Hepatocyte (in vitro differentiated cells): ENCODE data around the gene STK26. TPM values are rescaled to one million over a fixed set of nuclear protein-coding genes. Genes with fewer than 3 reads are reported as not detected.
"Not testable (repeated sequence)": the region's sequence is repeated elsewhere in the genome, so short reads cannot be mapped to it uniquely, and the experiment has no call there.

Experiments used
- DNase-seq: peaks from one replicate; pipeline ENCODE4 v3.0.0-alpha.2; 2016; ENCODE audit warnings: low spot score
- H2AFZ ChIP-seq: fragments of 200-600 bp; sonication (generic); 2 replicates; pipeline ENCODE4 v1.6.0; 2016; ENCODE audit warnings: antibody characterized with exemption, mild to moderate bottlenecking
- H3K27ac ChIP-seq: fragments of 200-600 bp; sonication (generic); 2 replicates; pipeline ENCODE4 v1.5.1; 2016; ENCODE audit warnings: mild to moderate bottlenecking
- H3K27me3 ChIP-seq: fragments of 200-600 bp; sonication (generic); 2 replicates; pipeline ENCODE4 v1.6.1; 2016
- H3K36me3 ChIP-seq: fragments of 200-600 bp; sonication (generic); replicated peaks from 2 replicates; pipeline ENCODE4 v1.5.1; 2016; ENCODE audit warnings: low read depth; ENCODE audit not compliant: insufficient read depth
- H3K4me1 ChIP-seq: fragments of 200-600 bp; sonication (generic); 2 replicates; pipeline ENCODE4 v1.5.1; 2016; ENCODE audit warnings: mild to moderate bottlenecking, moderate library complexity; ENCODE audit not compliant: insufficient read depth
- H3K4me2 ChIP-seq: fragments of 200-600 bp; sonication (generic); 2 replicates; pipeline ENCODE4 v1.6.0; 2016
- H3K4me3 ChIP-seq: fragments of 200-600 bp; sonication (generic); 2 replicates; pipeline ENCODE4 v1.5.1; 2016; ENCODE audit warnings: mild to moderate bottlenecking
- H3K79me2 ChIP-seq: fragments of 200-600 bp; sonication (generic); 2 replicates; pipeline ENCODE4 v1.6.0; 2017; ENCODE audit warnings: mild to moderate bottlenecking
- H3K9me2 ChIP-seq: fragments of 200-600 bp; sonication (generic); replicated peaks from 2 replicates; pipeline ENCODE4 v1.6.0; 2017; ENCODE audit warnings: mild to moderate bottlenecking; ENCODE audit not compliant: insufficient read depth
- H3K9me3 ChIP-seq: fragments of 200-600 bp; sonication (generic); 2 replicates; pipeline ENCODE4 v1.5.1; 2016; ENCODE audit warnings: low read depth, mild to moderate bottlenecking
- H4K20me1 ChIP-seq: fragments of 200-600 bp; sonication (generic); 2 replicates; pipeline ENCODE4 v1.6.0; 2016; ENCODE audit warnings: mild to moderate bottlenecking; ENCODE audit not compliant: insufficient read depth, poor library complexity, severe bottlenecking
- EZH2 ChIP-seq: fragments of 200-600 bp; sonication (generic); IDR thresholded peaks from 2 replicates; pipeline ENCODE4 v1.6.1; 2016; ENCODE audit warnings: antibody characterized with exemption, mild to moderate bottlenecking, borderline replicate concordance
- EZH2phosphoT487 ChIP-seq: fragments of 200-600 bp; sonication (generic); IDR thresholded peaks from one replicate; pipeline ENCODE4 v1.6.1; 2018; ENCODE audit warnings: antibody characterized with exemption, mild to moderate bottlenecking, low read depth, moderate library complexity; ENCODE audit not compliant: unreplicated experiment, severe bottlenecking
- WGBS: methylation state at CpG from one replicate; pipeline ENCODE4 v1.1.6; 2016; ENCODE audit warnings: low lambda C conversion rate; ENCODE audit errors: missing lambda C conversion rate; 5-methylcytosine and 5-hydroxymethylcytosine counted together
- polyA plus RNA-seq: library from polyadenylated mRNA; unstranded; fragments of >200 nt; fragmentation: Nextera tagmentation; extraction: Ambion mirVana; gene quantifications from 2 replicates; pipeline ENCODE4 v1.2.1, GENCODE V29; 2016
- total RNA-seq: library from RNA; depleted of rRNA; stranded (reverse); fragments of >200 nt; gene quantifications from 2 replicates; pipeline ENCODE4 v1.2.3, GENCODE V29; 2014
- TF ChIP-seq, protein P1 (sequence below): fragments of 200-600 bp; sonication (generic); IDR thresholded peaks from 2 replicates; pipeline ENCODE4 v1.5.1; 2016; ENCODE audit warnings: antibody characterized with exemption, mild to moderate bottlenecking; ENCODE audit not compliant: poor library complexity

The STK26 gene
- total and polyA plus RNA-seq, 2 experiments from 2014 or later, result 25.2 to 48.0 TPM

DNA sequence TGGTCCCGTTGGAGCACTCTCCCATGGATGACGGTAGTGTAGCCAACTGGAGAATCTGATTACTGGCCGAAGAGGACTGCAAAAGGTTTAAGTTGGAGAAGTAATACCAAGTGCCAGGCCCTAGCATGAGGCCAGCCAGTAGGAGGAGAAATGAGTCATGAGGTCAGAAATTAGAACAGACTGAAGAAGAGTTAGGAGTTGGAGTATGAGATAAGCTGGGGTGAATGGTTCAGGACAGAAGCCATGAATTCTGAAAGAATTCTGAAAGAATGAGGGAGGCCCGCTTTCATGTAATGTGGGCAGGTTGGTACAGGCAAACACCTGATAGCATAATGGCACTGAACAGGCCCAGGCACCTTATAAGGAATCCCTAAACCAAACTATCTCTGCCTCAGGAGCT, 18.4 kb upstream of the STK26 start:
- 51% methylated on average over 4 of the region's 4 CpGs for WGBS
- no peak overlapping the region for H2AFZ ChIP-seq

DNA sequence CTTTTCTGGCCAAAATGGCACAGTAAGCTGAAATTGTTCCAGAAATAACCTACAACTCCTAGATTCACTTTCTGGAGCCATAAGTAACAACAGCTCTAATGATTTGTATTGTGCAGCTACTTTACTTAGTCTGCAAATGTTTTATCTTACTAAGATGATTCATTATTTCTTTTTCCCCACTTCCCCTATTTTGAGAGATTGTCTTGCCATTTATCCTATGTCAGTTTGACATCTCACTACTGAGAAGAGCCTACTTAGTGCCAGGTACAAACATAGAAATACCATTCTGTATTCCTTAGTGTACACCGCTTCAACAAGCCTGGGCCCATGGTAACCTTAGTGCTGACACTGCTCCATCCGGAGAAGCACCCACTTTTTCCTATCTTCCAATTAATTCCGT, 13.8 kb upstream of the STK26 start:
- TF ChIP-seq EZH2phosphoT487 (no peak), EZH2 (no peak)
- TF ChIP-seq, protein P1, sequence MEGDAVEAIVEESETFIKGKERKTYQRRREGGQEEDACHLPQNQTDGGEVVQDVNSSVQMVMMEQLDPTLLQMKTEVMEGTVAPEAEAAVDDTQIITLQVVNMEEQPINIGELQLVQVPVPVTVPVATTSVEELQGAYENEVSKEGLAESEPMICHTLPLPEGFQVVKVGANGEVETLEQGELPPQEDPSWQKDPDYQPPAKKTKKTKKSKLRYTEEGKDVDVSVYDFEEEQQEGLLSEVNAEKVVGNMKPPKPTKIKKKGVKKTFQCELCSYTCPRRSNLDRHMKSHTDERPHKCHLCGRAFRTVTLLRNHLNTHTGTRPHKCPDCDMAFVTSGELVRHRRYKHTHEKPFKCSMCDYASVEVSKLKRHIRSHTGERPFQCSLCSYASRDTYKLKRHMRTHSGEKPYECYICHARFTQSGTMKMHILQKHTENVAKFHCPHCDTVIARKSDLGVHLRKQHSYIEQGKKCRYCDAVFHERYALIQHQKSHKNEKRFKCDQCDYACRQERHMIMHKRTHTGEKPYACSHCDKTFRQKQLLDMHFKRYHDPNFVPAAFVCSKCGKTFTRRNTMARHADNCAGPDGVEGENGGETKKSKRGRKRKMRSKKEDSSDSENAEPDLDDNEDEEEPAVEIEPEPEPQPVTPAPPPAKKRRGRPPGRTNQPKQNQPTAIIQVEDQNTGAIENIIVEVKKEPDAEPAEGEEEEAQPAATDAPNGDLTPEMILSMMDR, result no peak

More for the DNA sequence above, 18.4 kb upstream of the STK26 start:
- H3K9me2 ChIP-seq, result no peaks in the 10 kb centered on the region
- TF ChIP-seq EZH2phosphoT487, result no peak
- TF ChIP-seq EZH2, result no peak
- TF ChIP-seq, protein P1, result no peak
- no peaks in the 10 kb centered on the region for H3K27me3 ChIP-seq
- no peaks in the 10 kb centered on the region for H4K20me1 ChIP-seq
- no peaks in the 10 kb centered on the region for H3K9me3 ChIP-seq
- H3K36me3 ChIP-seq, result no peaks in the 10 kb centered on the region
- H3K79me2 ChIP-seq, result no peaks in the 10 kb centered on the region
- H3K27ac ChIP-seq, result peak overlapping the region; percentile 42
- no peaks in the 10 kb centered on the region for H3K4me1 ChIP-seq
- H3K4me2 ChIP-seq, result no peak overlapping the region
- no peak overlapping the region for H3K4me3 ChIP-seq
- DNase-seq, result no peak

DNA sequence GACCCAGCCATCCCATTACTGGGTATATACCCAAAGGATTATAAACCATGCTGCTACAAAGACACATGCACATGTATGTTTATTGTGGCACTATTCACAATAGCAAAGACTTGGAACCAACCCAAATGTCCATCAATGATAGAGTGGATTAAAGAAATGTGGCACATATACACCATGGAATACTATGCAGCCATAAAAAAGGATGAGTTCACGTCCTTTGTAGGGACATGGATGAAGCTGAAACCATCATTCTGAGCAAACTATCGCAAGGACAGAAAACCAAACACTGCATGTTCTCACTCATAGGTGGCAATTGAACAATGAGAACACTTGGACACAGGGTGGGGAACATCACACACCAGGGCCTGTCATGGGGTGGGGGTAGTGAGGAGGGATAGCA, 12.9 kb upstream of the STK26 start:
- not testable (repeated sequence) for H3K4me2 ChIP-seq, H3K9me3 ChIP-seq, H2AFZ ChIP-seq, H3K4me1 ChIP-seq, H3K4me3 ChIP-seq, H3K9me2 ChIP-seq, H3K27ac ChIP-seq, H3K27me3 ChIP-seq, H3K36me3 ChIP-seq, H4K20me1 ChIP-seq, DNase-seq, H3K79me2 ChIP-seq
- 75% methylated on average over 2 of the region's 2 CpGs for WGBS

More for the DNA sequence above, 13.8 kb upstream of the STK26 start:
- no peaks in the 10 kb centered on the region for H3K9me2 ChIP-seq
- H3K27ac ChIP-seq, result no peak overlapping the region
- DNase-seq, result no peak
- no peaks in the 10 kb centered on the region for H3K27me3 ChIP-seq
- H3K4me2 ChIP-seq, result no peak overlapping the region
- no peak overlapping the region for H2AFZ ChIP-seq
- no peaks in the 10 kb centered on the region for H3K36me3 ChIP-seq
- 76% methylated on average over 3 of the region's 3 CpGs for WGBS
- no peak overlapping the region for H3K4me3 ChIP-seq
- H3K4me1 ChIP-seq, result no peaks in the 10 kb centered on the region
- no peaks in the 10 kb centered on the region for H3K9me3 ChIP-seq
- no peaks in the 10 kb centered on the region for H3K79me2 ChIP-seq
- H4K20me1 ChIP-seq, result no peaks in the 10 kb centered on the region

DNA sequence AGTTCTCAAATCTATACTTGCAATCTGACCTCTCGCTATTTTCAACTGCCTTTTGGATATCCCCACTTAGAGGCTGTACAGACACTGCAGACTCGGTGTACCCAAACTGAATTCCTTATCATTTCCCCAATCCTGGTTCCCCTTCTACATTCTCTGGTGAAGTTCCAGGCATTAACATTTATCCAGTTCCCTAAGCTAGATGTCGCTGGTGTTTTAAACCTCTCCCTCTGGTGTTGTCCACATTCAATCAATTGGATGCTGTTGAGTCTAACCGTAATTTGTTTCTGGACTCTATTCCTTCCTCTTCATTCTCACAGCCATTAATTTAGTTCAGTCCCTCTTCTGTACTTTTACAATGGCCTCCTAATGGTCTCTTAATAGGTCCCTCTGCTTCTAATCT, 7.2 kb upstream of the STK26 start:
- no peak for DNase-seq
- no peaks in the 10 kb centered on the region for H4K20me1 ChIP-seq
- H3K4me1 ChIP-seq, result no peaks in the 10 kb centered on the region
- no peaks in the 10 kb centered on the region for H3K79me2 ChIP-seq
- no peak overlapping the region for H3K4me2 ChIP-seq
- H3K4me3 ChIP-seq, result no peak overlapping the region
- no peak overlapping the region for H2AFZ ChIP-seq
- no peaks in the 10 kb centered on the region for H3K27me3 ChIP-seq
- H3K36me3 ChIP-seq, result no peaks in the 10 kb centered on the region
- no peaks in the 10 kb centered on the region for H3K9me3 ChIP-seq
- TF ChIP-seq EZH2phosphoT487 (no peak), EZH2 (no peak)
- TF ChIP-seq, protein P1, result no peak
- H3K9me2 ChIP-seq, result no peaks in the 10 kb centered on the region
- 57% methylated on average over 4 of the region's 4 CpGs for WGBS
- no peak overlapping the region for H3K27ac ChIP-seq
